GM19240 (cell line): ENCODE data around the gene FAM83F.
"Not testable (repeated sequence)": the region's sequence is repeated elsewhere in the genome, so short reads cannot be mapped to it uniquely, and the experiment has no call there.

Experiments
- DNase-seq: peaks from one replicate; pipeline ENCODE4 v3.0.0; 2011; ENCODE audit warnings: low spot score; ENCODE audit not compliant: insufficient read length

Gene FAM83F

DNA sequence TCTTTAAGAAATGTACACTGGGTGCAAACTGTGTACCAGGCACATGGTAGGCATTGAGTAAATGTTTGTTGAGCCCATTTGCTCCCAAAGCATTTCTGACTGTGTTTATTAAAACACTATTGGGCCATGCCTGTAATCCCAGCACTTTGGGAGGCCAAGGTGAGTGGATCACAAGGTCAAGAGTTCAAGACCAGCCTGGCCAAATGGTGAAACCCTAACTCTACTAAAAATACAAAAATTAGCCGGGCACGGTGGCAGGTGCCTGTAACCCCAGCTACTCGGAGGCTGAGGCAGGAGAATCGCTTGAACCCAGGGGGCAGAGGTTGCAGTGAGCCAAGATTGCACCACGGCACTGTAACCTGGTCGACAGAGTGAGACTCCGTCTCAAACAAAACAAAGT, 1.9 kb upstream of the FAM83F start:
- not testable (repeated sequence) for DNase-seq

DNA sequence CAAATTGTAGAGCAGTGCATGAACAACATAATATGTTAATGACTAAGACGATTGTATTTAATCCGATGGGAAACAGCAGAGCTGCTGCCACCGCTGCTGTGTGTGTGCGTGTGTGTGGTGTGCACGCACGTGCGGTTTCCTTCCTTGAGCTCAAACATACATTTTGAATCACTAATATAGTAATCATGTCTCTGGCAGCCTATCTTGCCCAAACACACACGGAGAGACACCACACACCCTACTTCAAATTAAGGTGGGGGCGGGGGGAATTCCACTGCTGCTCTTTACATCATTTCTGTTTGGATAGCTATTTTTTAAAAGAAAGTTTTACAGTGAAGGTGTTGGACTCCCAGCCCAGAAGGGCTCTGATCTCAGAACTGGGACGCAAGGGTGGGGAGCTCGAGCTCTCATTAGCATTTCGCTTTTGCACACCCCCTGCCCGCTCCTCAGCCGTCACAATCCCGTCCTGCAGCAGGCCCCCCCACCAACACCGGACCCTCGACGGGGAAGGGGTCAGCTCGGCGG, 651 bp upstream of the FAM83F start:
- DNase-seq = no peak

DNA sequence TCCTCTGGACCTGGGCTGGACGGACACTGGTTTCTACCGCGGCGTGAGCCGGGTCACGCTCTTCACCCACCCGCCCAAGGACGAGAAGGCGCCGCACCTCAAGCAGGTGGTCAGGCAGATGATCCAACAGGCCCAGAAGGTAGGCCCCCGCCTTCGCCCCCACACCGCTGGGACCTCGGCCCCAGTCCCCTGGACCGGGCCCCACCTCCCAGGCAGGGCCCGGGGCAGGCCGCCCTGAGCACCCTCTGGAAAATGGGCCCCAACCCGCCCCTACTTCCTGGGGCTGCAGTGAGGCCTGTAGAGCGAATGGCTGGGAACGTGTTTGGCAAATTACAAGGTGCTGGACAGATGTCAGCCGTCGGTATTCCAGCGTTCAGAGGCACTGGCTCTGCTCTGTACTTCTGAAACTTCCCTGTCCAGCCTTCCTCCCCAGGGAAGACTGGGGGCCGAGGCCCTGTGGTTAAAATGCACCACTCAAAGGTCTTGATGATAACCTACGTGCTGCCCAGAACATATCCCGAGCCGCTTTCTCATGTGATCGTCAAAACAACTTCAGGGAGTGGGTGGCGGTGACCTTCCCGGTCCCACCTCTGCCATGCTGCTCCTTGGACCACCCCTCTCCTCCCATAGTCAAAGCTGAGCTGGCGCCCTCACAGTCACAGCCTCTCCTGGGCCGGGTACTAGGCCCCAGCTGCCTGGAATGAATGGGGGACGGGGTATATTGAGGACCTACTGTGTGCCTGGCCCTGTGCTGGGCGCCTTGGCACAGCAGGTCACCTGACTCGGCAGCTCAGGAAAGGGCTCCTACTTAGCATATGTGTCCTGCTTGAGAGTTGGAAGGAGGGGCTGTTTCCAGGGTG, 869 bp downstream of the FAM83F start:
- no peak for DNase-seq

DNA sequence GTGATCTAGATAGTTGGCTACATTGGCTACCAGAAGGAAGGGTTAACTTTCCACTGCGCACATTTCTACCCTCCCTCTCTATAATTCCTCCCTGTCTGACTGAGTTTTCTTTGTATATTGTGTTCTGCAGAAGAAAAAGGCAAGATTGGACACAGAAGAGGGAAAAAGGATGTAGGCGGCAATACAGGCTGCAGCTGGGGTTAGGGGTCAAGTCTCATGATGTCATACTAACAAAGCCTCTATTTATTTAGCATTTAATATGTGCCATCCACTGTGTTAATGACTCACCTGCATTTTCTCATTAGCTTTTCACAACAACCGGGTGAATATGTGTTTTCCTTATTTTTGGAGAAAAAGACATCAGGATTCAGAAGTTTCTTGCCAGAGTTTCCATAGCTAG, 2.0 kb downstream of the FAM83F start:
- no peak for DNase-seq

DNA sequence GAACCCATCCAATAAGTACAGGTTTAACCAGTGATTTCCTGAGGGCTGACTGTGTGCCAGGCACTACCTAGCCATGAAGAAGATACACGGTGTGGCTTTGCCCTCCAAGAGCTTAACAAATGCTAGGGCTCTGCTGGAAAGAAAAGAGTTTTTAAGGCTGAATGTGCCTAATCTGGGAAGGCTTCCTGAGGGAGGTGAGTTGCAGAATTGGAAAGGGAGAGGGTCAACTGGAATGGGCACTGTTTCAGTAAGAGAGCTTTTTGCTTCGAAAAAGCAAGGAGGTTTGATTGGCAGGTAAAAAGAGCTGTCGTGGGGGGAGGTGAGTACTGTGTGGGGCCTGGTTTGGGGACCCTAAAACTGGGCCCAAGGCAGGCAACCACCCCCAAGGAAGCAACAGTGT, 2.7 kb downstream of the FAM83F start:
- DNase-seq = no peak

DNA sequence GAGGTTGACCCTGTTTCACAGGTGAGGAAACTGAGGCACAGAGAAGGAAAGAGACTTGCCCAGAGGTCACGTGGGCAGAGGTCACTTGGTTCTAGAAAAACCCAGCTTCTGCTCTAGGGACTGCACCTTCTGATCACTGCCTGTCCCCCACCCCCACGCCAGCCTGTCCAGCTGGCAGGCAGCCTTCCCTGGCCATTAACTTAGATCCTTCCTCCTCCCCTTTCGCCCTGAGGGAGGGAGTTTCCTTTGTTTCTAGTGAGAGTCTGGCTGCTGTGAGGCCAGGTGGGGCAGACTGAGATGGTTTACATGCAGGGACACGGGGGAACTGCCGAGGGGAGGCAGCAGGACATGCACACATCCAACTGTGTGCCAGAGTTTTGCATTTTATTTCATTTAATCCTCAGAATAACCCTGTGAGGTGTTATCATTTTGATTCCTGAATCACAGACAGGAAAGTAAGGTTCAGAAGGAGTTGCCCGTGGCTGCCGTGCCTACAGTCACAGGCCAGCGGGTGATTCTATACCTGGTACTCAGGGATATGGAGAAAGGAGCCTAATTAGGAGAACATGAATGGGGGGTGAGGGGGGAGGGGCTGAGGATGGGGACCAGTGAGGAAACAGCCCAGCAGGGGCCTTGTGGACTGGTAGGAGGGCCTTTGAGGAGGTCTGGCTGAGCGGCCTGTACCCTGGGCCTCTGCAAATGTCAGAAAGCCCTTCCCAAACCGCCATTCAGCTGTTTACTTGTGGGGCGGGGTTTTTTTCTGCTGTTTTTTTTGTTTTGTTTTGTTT, 3.4 kb downstream of the FAM83F start:
- DNase-seq = no peak

DNA sequence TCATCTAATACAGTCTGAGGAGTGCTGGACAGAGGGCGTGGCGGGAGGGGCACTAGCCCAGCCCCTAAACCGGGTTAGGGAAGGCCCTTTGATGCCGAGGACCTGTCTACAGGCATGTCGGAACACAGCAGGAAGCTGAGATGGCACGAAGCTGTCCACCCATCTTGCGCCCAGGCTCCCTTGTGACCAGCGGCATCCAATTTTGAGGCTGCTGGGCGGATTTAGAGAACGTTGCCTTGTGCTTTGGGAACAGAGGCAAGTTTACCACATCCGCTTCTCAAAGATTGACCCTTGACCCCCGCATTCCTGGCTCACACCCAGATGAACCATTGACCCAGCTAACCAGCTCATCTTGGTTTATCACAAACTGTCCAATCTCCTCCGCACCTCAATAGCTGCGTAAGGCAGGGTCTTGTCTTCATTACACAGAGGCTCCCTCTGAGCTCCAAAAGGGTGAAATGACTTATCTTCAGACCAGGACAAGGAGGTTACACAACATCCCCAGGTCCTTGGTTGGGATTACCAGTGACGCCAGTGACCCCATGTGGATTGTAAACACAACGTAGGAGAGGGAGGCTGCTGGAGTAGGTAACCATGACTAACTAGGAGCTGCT, 4.5 kb downstream of the FAM83F start:
- DNase-seq = no peak

DNA sequence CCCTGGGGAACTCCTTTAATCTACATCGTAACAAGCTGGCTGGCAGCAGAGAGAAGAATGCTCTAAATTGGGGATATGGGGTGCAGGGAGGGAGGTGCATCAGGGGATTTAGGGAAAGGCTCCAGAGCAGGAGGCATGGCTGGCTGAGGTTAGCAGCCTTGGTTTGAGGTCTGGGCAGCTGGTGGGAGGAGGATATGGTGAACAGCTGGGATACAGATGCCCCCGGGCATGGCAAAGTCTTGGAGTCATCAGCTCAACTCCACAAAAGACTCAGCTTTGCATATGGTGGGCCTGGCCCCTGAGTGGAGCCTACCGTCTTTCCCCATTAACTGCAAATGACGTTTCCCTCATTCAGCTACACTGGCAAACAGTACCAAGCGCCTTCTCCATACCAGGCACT, 5.4 kb downstream of the FAM83F start:
- no peak for DNase-seq

DNA sequence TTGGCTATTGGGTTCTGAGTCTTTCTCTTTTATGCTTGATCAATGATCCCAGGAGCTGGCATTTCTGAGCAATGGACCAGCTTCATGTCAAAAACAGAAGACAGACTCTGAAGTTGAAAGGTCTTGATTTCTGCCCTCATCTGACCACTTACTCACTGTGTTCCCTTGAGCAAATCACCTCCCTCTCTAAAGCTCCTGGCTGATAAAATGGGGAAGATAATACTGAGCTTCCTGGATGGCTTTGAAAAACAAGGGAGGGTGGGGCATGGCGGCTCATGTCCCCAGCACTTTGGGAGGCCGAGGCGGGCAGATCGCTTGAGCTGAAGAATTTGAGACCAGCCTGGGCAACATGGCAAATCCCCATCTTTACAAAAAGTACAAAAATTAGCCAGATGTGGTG, 6.4 kb downstream of the FAM83F start:
- no peak for DNase-seq

DNA sequence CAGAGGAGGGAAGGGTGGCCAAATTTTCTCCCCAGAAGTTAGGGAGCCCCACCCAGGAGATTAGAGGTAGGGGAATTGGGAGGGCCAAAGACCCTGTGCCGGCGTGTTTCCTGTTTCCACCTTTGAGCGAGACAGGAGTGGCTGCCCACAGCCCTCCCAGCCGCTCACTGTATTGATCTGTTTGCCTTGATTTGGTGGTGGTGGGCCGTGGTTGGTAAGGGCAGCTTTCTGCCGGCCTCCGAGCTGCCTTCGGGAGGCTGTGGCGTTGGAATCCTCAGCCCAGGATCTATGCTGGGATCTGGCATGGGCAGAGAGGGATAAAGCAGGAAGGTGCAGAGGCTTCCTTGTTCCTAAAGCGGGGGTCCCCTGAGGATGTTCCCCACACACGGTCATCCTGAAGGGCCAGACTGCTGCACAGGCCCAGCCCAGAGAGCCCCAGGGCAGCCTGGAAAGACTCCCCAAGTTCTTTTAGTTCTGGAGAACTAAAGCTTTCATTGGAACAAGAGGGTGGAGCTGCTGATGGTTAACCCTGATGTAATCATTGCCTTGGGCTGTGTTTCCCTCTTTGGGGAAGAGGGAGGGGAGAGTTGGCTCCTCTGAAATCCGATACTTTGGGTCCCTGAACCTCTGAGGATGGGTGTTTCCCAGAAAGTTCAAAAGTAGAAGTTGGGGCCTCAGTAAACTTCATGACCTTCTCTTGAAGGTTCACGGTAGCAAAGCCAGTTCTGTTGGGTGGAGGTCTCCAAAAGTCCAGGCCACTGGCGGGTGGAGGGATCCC, 7.2 kb downstream of the FAM83F start:
- DNase-seq = no peak

DNA sequence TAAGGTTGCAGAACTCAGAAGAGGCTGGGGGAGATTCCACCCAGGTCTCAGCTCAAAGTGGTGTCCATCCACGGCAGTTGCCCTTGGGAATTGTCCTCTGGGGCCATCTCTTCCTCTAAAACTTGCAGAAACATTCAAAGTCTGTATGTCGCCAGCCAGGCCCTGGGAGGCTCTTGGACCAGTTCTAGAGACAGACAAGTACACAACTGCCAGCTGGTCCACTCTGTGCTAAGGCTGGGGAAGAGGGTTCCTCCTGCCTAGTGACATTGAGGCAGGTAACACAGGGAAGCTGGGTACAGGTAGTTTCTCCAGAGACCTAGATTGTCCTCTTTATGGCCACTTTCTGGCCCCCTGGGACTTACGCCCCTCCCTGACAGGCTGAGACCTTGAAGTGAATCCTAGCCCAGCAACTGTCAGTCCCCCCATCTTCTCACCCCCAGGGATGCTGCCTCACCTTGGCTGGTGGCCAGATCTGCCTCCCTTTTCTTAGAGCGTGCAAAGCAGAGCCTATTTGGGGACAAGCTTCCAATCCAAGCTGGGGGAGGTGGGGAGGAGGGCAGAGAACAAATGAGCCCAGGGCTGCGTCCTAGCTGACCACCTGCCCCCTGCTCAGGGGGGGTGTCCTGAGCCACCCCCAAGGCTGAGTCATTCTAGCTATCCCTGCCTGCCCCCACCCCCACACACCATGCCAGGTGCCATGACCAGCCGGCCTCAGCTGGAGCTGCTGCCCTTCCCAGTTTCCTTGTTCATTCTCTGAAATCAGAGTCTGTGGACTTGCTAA, 8.4 kb downstream of the FAM83F start:
- no peak for DNase-seq

DNA sequence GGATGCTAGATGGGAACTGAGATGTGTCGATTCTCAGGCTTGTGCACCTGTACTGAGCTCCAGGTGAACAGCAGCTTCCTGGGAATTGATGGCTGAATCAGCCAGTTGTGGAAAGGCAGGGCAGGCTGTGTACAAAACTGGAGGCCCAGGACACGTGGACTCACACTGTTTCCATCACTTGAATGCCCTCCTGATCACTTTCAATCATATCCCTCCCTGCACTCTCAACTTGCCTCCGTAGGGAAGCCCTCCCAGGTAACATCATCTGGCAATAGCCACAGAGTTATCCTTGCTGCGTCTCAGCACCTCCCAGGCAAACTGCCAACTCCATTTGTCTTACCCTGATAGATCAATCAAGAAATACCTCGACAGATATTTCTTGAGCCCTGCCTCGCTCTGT, 10.1 kb downstream of the FAM83F start:
- no peak for DNase-seq

DNA sequence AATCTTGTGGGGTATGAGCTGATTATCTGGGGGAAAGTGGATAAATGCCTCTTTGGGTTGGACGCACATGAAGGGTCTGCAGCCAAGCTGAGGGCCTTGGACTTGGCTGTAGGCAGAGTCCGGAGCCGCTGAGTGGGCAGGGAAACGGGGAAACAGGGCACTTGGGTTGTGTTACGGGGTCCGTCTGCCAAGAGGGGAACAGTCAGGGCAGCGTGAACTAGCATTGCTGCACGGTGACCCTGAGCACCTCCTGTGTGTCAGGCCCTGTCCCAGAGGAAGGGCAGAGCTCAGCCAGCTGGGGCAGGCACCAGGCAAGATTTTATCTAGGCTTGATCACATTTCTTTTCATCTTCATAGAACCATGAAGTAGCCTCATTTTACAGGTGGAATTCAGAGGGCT, 11.9 kb downstream of the FAM83F start:
- DNase-seq = no peak

DNA sequence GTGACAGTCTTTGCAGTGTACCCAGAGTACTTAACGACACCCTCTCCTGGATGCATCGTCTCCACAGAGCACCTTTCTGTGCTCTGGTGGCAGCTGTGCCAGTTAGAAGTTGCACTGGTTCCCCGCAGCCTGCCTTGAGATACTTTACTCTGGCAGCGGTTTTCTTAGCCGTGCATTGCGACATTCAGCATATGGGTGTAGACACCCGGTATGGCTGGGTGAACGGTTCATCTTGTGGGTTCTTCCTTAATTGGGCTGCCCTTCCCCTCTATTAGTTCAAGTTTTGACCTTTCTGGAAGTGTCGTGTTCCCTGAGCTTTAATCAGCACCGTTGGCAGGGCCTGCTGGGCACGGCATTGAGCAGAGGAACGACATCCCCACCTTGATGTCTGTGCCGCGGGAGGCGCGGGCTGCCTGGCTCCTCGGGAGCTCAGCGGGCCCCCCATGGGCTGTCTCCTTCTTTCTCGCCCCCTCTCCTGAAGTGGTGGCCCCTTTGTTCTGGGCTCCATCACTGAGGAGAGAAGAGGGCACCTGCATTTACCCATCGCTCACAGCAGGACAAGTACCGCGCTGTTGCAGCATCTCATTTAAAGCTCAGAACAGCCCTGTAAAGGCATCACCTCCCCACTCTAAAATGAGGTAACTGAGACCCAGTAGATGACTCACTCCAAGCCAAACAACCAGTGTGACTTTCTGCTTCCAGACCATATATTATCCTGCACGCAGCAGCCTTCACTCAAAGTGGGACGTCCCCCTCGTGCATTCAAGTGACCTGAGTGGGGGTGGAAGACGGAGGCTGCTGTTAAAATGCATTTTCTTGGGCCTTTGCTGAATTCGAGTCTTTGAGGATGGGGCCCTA, 13.3 kb downstream of the FAM83F start:
- no peak for DNase-seq

DNA sequence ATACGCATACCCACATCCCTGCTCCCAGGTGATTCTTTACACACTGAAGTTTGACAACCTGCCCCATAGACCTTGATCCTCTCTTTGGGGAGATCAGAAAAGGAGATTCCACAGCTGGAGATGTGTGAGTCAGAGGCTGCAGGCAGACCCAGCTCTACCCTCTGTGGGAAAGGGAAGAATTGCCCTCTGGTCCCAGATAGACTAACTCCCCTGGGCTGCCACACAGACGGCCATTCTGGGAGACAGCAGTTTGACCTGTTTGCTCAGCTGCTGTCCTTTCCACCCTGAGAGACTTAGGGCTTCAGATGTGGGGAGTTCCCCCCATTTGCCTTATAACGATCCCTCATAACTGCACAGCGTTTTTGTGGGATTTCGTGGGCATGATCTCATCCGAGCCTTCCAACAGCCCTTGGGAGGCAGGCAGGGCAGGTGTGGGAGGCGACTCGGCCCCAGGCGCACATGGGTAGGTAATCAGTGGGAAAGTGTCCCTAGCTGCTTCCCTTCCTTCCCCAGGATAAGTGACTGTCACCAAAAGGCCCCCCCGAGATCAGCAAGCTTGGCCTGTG, 14.1 kb downstream of the FAM83F start:
- DNase-seq = no peak

DNA sequence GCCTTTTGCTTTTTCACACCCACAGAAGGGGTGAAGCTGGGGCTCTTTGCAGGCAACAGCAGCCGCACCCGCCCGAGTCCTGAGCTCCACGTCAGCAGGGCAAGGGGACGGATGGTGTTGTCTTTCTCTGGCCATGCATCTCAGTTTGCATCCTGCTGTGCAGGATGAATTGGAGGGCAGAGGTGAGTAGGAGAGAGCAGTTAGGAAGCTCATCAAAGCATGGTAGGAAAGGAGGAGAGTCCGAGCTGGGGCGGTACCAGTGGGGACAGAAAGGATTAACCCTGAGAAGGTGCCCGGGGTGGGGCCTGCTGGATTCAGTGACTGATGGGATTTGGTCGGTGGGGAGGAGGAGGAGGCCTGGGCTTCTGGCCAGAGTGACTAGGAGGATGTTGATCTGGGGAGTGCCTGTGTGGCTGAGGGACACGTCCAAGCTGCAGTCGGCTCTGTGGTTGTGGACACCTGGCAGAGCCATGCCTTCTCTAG, 14.6 kb downstream of the FAM83F start:
- no peak for DNase-seq

DNA sequence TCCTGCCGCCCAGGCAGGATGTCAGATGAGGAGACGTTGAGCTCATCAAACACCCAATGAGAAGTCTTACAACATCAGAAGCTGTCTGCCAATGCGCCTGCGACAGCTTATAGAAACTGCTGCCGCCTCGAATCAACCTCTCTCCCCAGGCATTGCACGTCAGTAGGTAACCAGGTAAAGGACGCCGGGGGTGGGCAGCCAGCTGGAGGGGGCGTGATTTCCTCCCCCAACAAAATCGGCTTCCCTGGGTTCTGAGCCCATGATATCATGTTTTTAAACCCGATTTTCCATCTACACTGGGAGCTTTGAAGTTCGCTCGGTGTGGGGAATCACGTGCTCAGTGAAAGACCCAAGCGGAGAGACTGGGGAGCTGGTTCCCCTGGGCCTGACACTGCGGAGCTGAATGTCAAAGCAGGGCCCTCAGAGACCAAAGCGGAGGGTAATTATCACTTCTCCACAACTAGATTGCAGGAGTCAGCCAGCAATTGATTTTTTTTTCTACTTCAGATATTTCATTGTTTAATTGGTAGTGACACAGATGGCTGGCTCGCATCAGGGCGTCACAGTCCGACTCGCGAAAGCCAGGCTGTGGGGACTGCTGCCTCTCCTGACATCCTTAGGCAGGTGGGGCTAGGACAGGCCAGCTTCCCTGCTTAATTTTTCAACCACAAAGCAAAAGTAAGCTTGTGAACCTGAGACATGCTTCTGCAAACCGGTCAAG, 15.4 kb downstream of the FAM83F start:
- DNase-seq = no peak

DNA sequence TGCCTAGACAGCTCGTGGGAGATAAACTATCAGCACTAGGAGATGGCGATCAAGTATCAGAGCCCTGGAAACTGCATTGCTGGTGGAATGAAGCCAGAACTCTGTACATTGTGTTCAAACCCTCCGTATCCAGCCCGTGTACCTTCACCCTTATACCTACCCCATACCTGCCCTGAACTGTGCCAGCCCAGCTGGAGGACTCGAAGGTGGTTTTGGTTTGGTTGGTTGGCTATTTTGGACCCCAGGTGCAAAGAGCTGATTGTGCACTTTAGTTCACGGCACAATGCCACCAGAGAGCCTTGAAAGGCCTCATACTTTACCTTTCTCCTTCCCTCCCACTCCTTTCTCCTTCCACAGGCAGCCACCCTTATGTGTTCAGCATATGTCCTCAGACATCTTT, 16.0 kb downstream of the FAM83F start:
- no peak for DNase-seq
